SK-N-MC (cell line): Measurements from ENCODE around the gene CROCC2.

Experiments
- DNase-seq: peaks from one replicate; pipeline ENCODE4 v3.0.0-alpha.2; 2011; ENCODE audit warnings: low read depth, low spot score
- H3K27ac ChIP-seq: fragments of 200-600 bp; sonication (generic); 2 replicates; pipeline ENCODE4 v1.5.1; 2016; ENCODE audit warnings: mixed run types
- H3K36me3 ChIP-seq: fragments of 200-600 bp; sonication (generic); 2 replicates; pipeline ENCODE4 v1.6.1; 2017; ENCODE audit warnings: antibody characterized with exemption, low read length, mixed read lengths; ENCODE audit not compliant: insufficient read depth
- H3K4me3 ChIP-seq: fragments of 200-600 bp; sonication (generic); 2 replicates; pipeline ENCODE4 v1.5.1; 2016
- H3K9ac ChIP-seq: fragments of 200-600 bp; sonication (generic); 2 replicates; pipeline ENCODE4 v1.8.0; 2017; ENCODE audit warnings: mixed run types, mixed read lengths; ENCODE audit not compliant: insufficient read length
- H3K9me3 ChIP-seq: fragments of 200-600 bp; sonication (generic); 2 replicates; pipeline ENCODE4 v1.6.1; 2017; ENCODE audit warnings: low read depth, mild to moderate bottlenecking, antibody characterized with exemption, low read length, moderate library complexity, mixed read lengths
- EZH2 ChIP-seq: fragments of 200-600 bp; sonication (generic); IDR thresholded peaks from one replicate; pipeline ENCODE4 v1.6.1; 2017; ENCODE audit warnings: antibody characterized with exemption
- FOXP2 ChIP-seq: optimal IDR thresholded peaks from 2 replicates; pipeline ENCODE3; 2011; ENCODE audit warnings: mild to moderate bottlenecking, moderate library complexity; ENCODE audit not compliant: insufficient read depth; ENCODE audit errors: extremely low read length, control extremely low read depth
- POLR2AphosphoS5 ChIP-seq: IDR thresholded peaks from 2 replicates; pipeline ENCODE4 v1.6.1; 2012; ENCODE audit warnings: mild to moderate bottlenecking, low read depth, low read length, borderline replicate concordance

The CROCC2 gene

DNA sequence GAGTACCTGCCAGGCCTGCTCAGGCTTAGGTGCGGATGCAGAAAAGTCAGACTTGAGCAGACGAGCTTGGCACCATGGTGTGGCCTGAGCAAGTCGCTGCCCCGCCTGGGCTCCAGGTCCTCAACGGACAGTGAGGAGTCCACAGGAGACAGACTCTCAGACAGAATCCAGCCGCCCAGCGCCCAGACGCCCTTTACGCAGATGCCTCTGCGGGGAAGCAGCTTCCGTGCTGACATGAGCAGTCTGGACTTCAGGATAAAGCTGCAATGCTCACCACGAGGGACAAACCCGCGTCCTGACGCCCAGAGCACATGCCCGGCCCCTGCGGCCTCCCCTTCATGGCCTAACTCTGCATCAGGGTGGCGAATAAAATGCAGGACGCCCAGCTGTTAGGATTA lies 6.7 kb upstream of the CROCC2 start:
- Histone ChIP-seq H3K36me3 (no peaks in the 10 kb centered on the region), H3K9me3 (no peaks in the 10 kb centered on the region), H3K27ac (no peak overlapping the region), H3K4me3 (no peak overlapping the region), H3K9ac (no peak overlapping the region)
- no peak for DNase-seq
- TF ChIP-seq EZH2, result no peak
- TF ChIP-seq FOXP2, result no peak
- no peak for TF ChIP-seq POLR2AphosphoS5

DNA sequence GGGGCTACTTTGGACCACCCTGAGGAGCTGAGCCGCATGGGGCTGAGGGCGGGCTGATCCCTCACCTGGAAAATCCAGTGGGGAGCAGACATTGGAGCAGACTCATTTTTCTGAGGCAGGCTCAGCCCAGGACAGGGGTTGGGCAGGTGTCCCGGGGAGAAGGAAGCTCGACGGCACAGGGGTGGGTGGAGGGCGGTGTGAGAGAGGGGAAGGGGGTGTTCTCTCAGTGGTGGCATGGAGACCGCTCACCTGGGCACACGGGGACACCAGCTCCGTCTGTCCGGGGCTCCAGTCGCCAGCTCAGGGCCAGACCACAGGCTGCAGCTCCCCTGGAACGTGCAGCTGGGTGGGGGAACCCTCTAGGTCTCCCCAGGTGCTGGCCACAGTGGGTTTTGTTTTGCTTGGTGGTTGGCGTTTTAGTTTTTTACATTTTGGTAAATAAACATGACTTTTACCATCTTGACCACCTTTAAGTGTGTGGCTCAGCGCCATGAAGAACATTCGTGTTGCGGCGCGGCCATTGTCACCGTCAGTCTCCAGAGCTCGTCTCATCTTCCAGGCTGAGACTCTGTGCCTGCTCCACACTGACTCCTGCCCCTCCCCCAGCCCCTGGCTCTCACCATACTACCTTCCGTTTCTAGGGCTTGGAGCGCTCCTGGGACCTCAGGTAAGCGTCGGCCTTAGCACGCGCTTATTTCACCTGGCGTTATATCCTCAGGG lies 5.8 kb upstream of the CROCC2 start:
- Histone ChIP-seq H3K36me3 (no peaks in the 10 kb centered on the region), H3K9me3 (no peaks in the 10 kb centered on the region), H3K9ac (no peak overlapping the region), H3K4me3 (no peak overlapping the region), H3K27ac (no peak overlapping the region)
- no peak for TF ChIP-seq FOXP2
- TF ChIP-seq POLR2AphosphoS5, result no peak
- TF ChIP-seq EZH2, result no peak
- no peak for DNase-seq

DNA sequence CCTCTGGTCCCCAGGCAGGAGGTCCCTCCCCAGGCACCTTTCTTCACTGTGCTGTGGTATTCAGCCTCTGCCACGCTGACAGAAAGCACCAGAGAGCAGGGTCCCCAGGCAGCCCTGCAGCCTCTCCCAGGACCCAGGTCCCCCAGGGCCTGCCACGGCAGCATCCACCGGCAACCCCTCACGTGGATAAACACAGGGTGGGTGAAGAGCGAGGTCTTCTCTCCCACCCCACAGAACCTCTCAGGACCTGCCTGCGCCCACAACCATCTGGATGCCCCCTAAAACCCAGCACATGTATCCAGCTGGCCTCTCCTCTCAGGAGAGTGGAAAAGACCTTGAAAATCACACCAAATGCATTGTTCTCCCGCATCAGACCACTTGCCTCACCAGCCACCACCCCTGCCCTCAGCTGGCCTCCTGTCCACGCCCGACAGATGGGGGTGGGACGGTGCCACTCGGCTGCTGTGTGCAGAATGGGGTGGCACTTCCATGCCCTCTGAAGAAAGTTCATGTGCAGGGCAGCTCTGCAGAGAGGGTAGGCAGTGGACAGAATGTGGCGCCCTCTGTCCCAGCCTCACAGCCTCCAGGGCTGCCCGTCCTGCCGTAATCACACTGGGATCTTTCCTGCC lies 4.0 kb upstream of the CROCC2 start:
- Histone ChIP-seq H3K27ac (no peak overlapping the region), H3K9me3 (no peaks in the 10 kb centered on the region), H3K9ac (no peak overlapping the region), H3K4me3 (no peak overlapping the region), H3K36me3 (no peaks in the 10 kb centered on the region)
- DNase-seq, result no peak
- no peak for TF ChIP-seq EZH2
- no peak for TF ChIP-seq FOXP2
- no peak for TF ChIP-seq POLR2AphosphoS5

DNA sequence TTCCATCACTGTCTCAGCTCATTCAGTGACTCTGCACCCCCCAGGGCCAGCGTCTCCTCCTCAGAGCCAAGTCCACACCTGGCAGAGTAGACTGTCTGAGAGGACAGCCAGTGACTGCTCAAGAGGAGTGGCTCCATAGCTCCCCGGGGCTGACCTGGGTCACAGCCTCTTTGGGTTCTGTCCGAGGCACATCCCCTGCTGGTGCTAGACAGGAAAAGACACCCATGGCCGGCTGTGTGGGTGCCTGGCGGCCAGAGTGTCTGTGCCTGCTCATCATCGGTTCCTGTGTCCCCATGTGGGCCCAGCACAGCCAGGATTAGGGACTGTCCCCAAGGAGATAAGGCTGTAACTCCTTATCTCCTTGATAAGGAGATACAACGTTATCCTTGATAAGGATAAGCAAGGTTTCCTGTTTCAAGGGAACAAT lies 3.5 kb upstream of the CROCC2 start:
- no peaks in the 10 kb centered on the region for H3K36me3 ChIP-seq
- H3K9ac ChIP-seq, result no peak overlapping the region
- H3K4me3 ChIP-seq, result no peak overlapping the region
- no peak for TF ChIP-seq EZH2
- TF ChIP-seq FOXP2, result no peak
- TF ChIP-seq POLR2AphosphoS5, result no peak
- no peak overlapping the region for H3K27ac ChIP-seq
- no peak for DNase-seq
- H3K9me3 ChIP-seq, result no peaks in the 10 kb centered on the region

DNA sequence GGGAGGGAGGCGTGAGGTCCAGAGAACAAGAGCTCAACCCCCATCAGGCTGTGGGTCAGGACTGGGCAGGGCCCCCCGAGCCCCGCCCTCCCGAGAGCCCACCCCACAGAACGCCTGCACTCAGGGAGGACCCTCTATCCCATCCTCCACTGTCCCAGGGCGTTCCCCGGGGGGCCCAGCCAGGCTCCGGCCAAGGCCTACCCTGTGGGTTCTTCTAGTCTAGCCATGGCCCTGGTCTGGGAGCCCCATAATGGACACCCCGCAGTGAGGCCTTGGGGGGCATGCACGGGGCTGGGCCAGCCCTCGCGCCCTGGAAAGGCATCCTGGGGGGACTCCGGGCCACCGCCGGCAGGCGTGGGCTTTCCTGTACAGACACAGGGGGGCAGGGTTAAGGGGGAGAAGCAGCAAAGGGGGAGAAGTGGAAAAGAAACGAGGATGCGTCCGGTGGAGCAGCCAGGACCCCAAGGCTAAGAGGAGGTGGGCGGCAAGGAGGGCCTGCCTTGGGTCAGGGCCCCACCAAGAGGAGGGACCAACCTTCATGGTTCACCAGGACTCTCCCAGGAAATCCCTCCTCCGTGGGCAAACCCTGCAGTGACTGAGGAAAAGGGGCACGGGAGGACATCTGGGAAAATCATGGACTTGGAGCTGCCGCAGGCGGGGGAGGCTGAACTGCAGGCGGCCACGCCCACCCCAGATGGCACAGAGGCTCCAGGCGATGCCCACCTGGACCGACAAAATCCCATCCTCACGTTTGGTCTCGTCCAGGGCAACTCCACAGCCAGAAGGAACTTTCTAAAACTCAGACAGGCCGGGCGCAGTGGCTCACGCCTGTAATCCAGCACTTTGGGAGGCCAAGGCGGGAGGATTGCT lies 2.7 kb upstream of the CROCC2 start:
- no peaks in the 10 kb centered on the region for H3K9me3 ChIP-seq
- H3K27ac ChIP-seq, result no peak overlapping the region
- no peak overlapping the region for H3K4me3 ChIP-seq
- TF ChIP-seq FOXP2 (no peak), EZH2 (no peak), POLR2AphosphoS5 (no peak)
- H3K36me3 ChIP-seq, result no peaks in the 10 kb centered on the region
- H3K9ac ChIP-seq, result no peak overlapping the region
- no peak for DNase-seq

DNA sequence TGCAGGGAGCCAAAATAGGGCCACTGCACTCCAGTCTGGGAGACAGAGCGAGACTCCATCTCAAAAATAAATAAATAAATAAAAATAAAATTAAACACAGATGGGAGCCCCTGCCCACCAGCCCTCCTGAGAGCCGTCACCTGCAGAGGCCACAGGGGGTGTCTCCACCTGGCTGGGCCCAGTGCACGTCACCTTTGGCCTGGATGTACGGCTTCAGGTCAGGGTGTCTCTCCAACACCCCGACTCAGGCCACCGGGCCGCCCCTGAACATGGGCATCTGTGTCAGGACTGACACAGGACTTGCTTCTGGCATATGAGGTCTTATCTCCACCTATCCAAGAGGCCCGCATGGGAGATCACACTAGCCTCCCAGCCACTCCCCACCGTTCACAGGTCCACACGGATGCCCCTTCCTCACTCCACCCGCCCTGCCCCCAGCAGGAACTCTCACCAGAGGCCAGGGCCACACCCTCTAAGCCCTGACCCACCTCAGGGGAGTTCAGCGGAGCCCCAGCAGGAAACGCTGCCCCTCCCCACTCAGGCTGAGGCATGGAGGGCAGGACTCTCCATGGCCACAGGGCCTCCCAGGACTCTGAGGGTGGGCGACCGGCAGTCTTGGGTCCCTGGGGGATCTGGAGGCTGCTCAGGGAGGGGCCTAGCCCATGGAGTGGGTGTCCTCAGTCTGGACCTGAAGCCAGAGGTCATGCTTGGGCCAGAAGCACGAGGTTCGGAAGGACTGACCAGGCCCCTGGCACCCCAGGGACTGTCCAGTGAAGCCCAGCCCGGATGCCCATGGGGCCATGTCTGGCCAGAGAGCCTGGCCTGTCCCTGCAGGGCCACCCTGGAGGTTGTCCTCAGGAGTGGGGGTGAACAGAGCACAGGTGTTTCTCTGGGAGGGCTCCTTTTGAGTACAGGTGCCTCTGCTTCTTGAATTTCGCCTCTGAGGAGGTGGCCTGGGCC lies 1.6 kb upstream of the CROCC2 start:
- TF ChIP-seq EZH2, result no peak
- no peak for TF ChIP-seq POLR2AphosphoS5
- no peak for TF ChIP-seq FOXP2
- no peaks in the 10 kb centered on the region for H3K36me3 ChIP-seq
- no peak overlapping the region for H3K9ac ChIP-seq
- H3K9me3 ChIP-seq, result no peaks in the 10 kb centered on the region
- no peak for DNase-seq
- no peak overlapping the region for H3K4me3 ChIP-seq
- no peak overlapping the region for H3K27ac ChIP-seq

DNA sequence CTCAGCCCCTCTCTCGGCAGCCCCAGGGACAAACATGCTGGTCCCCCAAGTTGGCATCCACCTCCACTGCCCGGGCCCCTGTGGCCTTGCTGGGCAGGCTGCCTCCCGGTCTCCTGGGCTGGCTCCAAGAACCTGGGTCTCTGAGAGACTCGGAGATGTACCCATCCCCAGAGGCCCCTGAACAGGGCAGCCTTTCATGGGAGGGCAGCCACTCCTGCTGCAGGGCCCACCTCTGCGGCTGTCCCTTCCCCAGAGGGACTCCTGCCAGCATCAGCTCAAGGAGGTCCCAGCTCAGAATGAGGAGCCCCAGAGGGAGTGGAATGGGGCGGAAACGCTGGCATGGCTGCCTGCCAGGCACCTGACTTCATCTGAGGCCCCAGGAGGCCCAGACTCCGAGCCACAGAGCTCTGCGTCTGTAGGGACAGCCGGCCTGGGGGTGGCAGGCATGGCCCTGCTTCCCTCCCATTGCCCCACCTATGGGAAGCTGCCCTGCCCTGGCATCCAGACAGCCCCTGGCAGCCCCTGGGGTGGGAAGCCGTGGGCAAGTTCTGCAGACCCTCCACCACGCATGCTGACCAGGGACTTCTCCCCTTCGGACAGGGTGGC lies 857 bp upstream of the CROCC2 start:
- no peak overlapping the region for H3K4me3 ChIP-seq
- H3K27ac ChIP-seq, result no peak overlapping the region
- no peak for DNase-seq
- TF ChIP-seq FOXP2, result no peak
- TF ChIP-seq POLR2AphosphoS5, result no peak
- no peak for TF ChIP-seq EZH2
- no peak overlapping the region for H3K9ac ChIP-seq
- H3K36me3 ChIP-seq, result no peaks in the 10 kb centered on the region
- H3K9me3 ChIP-seq, result no peaks in the 10 kb centered on the region
